AG04450 (cell line): ENCODE data around the gene EVA1B. TPM values are rescaled to one million over a fixed set of nuclear protein-coding genes. Genes with fewer than 3 reads are reported as not detected.

Experiments
- CTCF ChIA-PET: fragments of 300-600, 350-600 bp; formaldehyde crosslinking; extraction: SDS; loops from one replicate; lab custom pipeline; 2022; ENCODE audit warnings: antibody characterized with exemption, inconsistent platforms; lab: Charles Lee
- POLR2A ChIA-PET: fragments of 350-600 bp; formaldehyde crosslinking; extraction: SDS; loops from one replicate; lab custom pipeline; 2021; ENCODE audit warnings: antibody characterized with exemption, inconsistent platforms; lab: Yijun Ruan, JAX
- DNase-seq: peaks from one replicate; pipeline ENCODE4 v3.0.0-alpha.2; 2011; ENCODE audit warnings: low read depth, low spot score
- H3K27ac ChIP-seq: one replicate; pipeline ENCODE4 v1.5.1; 2012; ENCODE audit warnings: low read depth, low read length, control low read depth
- H3K27me3 ChIP-seq: one replicate; pipeline ENCODE4 v1.6.0; 2012; ENCODE audit warnings: low read length; ENCODE audit not compliant: control insufficient read depth, insufficient read depth
- H3K4me3 ChIP-seq: 2 replicates; pipeline ENCODE4 v1.5.1; 2011; ENCODE audit warnings: mild to moderate bottlenecking, low read depth, low read length, control low read depth
- H3K9me3 ChIP-seq: 2 replicates; pipeline ENCODE4 v1.5.1; 2012; ENCODE audit warnings: low read length; ENCODE audit not compliant: control insufficient read depth, insufficient read depth
- CTCF ChIP-seq: IDR thresholded peaks from 2 replicates; pipeline ENCODE4 v1.5.1; 2011; ENCODE audit warnings: low read depth, low read length, control low read depth, inconsistent platforms
- polyA plus RNA-seq: library from polyadenylated mRNA; depleted of rRNA; stranded (reverse); fragments of >200 nt; gene quantifications from 2 replicates; pipeline ENCODE4 v1.2.3, GENCODE V29; 2011

Gene EVA1B
- polyA plus RNA-seq, 1 experiment = 27.2 TPM

GRCh38 chr1:36284517-36284916 lies 38.9 kb downstream of the EVA1B start:
- ChIA-PET CTCF (interaction anchor here (1.4 to 5.5 kb wide), 18 partner anchors 12 to 184 kb away, joined by 3 to 62 read pairs (median 14); partner anchors contain the start of gene TRAPPC3), POLR2A (no interaction called here)
- Histone ChIP-seq H3K27me3 (no peaks in the 10 kb centered on the region), H3K4me3 (no peak overlapping the region), H3K27ac (no peak overlapping the region), H3K9me3 (no peaks in the 10 kb centered on the region)
- DNase-seq = no peak
- no peak for TF ChIP-seq CTCF

- H3K9me3 ChIP-seq = no peaks in the 10 kb centered on the region
- no peak for TF ChIP-seq CTCF
- ChIA-PET CTCF (interaction anchor here (1.2 to 5.5 kb wide), 5 partner anchors 12 to 134 kb away, joined by 3 to 21 read pairs (median 10); partner anchors contain the start of genes THRAP3 and TRAPPC3), POLR2A (no interaction called here)
- no peaks in the 10 kb centered on the region for H3K27me3 ChIP-seq
- H3K4me3 ChIP-seq = no peak overlapping the region
- H3K27ac ChIP-seq = no peak overlapping the region
- no peak for DNase-seq
Measured at GRCh38 chr1:36284061-36284460, 39.4 kb downstream of the EVA1B start.

DNA sequence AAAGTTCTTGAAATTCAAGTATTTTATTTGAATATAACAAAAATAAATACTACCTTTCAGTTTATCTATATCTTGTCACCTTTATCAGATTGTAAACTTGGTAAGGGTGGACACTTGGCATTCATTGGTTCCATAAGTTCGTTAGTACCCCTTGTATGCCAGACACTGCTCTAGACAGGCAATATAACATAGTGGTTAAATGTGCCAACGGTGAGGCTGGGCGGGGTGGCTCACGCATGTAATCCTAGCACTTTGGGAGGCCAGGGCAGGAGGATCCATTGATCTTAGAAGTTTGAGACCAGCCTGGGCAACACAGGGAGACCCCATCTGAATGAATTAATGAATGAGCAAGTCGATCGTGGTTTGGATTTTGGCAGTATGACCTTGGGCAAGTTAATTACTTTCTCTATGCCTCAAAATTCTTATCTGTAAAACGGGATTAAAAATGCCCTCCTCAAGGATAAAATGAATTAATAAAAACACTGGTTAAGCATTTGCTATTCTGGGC lies 43.6 kb downstream of the EVA1B start:
- no peak for DNase-seq
- H3K27ac ChIP-seq = no peak overlapping the region
- H3K9me3 ChIP-seq = no peaks in the 10 kb centered on the region
- no peak for TF ChIP-seq CTCF
- ChIA-PET POLR2A (no interaction called here), CTCF (interaction anchor here (1.7 to 5.5 kb wide), 3 partner anchors 20 to 180 kb away, joined by 7 to 20 read pairs (median 17); no protein-coding TSS in a partner anchor)
- no peaks in the 10 kb centered on the region for H3K27me3 ChIP-seq
- H3K4me3 ChIP-seq = no peak overlapping the region

- POLR2A ChIA-PET = no interaction called here
- H3K9me3 ChIP-seq = no peaks in the 10 kb centered on the region
- no peaks in the 10 kb centered on the region for H3K27me3 ChIP-seq
- H3K27ac ChIP-seq = no peak overlapping the region
- CTCF ChIA-PET = interaction anchor here (1.7 to 5.5 kb wide), 3 partner anchors 21 to 179 kb away, joined by 7 to 20 read pairs (median 17); no protein-coding TSS in a partner anchor
- H3K4me3 ChIP-seq = no peak overlapping the region
- no peak for DNase-seq
- TF ChIP-seq CTCF = no peak
Measured at GRCh38 chr1:36279110-36279788, 44.2 kb downstream of the EVA1B start.

DNA sequence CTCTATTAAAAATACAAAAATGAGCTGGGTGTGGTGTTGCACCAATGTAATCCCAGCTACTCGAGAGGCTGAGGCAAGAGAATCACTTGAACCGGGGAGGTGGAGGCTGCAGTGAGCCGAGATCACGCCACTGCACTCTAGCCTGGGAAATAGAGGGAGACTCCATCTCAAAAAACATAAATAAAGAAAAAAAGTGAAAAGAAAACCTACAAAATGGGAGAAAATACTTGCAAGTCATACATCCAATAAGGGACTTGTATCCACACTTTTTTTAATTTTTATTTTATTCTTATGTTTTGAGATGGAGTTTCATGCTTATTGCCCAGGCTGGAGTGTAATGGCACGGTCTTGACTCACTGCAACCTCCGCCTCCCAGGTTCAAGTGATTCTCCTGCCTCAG lies 46.8 kb downstream of the EVA1B start:
- H3K9me3 ChIP-seq = no peaks in the 10 kb centered on the region
- no peak for TF ChIP-seq CTCF
- H3K27ac ChIP-seq = no peak overlapping the region
- POLR2A ChIA-PET = no interaction called here
- CTCF ChIA-PET = interaction anchor here (0.7 to 1.1 kb wide), 2 partner anchors 9 to 38 kb away, joined by 4 to 5 read pairs; no protein-coding TSS in a partner anchor
- no peak for DNase-seq
- H3K4me3 ChIP-seq = no peak overlapping the region
- no peaks in the 10 kb centered on the region for H3K27me3 ChIP-seq
